Smooth muscle cell (in vitro differentiated cells): Measurements from ENCODE around the gene CNOT6L. TPM values are rescaled to one million over a fixed set of nuclear protein-coding genes. Genes with fewer than 3 reads are reported as not detected.
"Not testable (repeated sequence)": the region's sequence is repeated elsewhere in the genome, so short reads cannot be mapped to it uniquely, and the experiment has no call there.

Experiments used
- DNase-seq: peaks from one replicate; lab custom pipeline; 2025; ENCODE audit not compliant: unreplicated experiment; lab: John Stamatoyannopoulos, UW
- H2AFZ ChIP-seq: fragments of 200-600 bp; sonication (generic); 2 replicates; pipeline ENCODE4 v1.6.0; 2016; ENCODE audit warnings: antibody characterized with exemption, low read depth, mild to moderate bottlenecking
- H3F3A ChIP-seq: fragments of 200-600 bp; sonication (generic); 2 replicates; pipeline ENCODE4 v1.6.0; 2017; ENCODE audit warnings: antibody characterized with exemption, low read depth
- H3K27ac ChIP-seq: fragments of 200-600 bp; sonication (generic); 2 replicates; pipeline ENCODE4 v1.5.1; 2016; ENCODE audit warnings: low read depth, mild to moderate bottlenecking
- H3K27me3 ChIP-seq: fragments of 200-600 bp; sonication (generic); 2 replicates; pipeline ENCODE4 v1.6.1; 2016; ENCODE audit warnings: low read depth, mild to moderate bottlenecking
- H3K36me3 ChIP-seq: fragments of 200-600 bp; sonication (generic); 2 replicates; pipeline ENCODE4 v1.5.1; 2016; ENCODE audit warnings: low read depth
- H3K4me1 ChIP-seq: fragments of 200-600 bp; sonication (generic); 2 replicates; pipeline ENCODE4 v1.5.1; 2016; ENCODE audit warnings: low read depth
- H3K4me2 ChIP-seq: fragments of 200-600 bp; sonication (generic); 2 replicates; pipeline ENCODE4 v1.6.0; 2016; ENCODE audit warnings: mild to moderate bottlenecking
- H3K4me3 ChIP-seq: fragments of 200-600 bp; sonication (generic); 2 replicates; pipeline ENCODE4 v1.5.1; 2016; ENCODE audit warnings: mild to moderate bottlenecking
- H3K79me2 ChIP-seq: fragments of 200-600 bp; sonication (generic); 2 replicates; pipeline ENCODE4 v1.6.0; 2016; ENCODE audit warnings: low read depth, mild to moderate bottlenecking
- H3K9ac ChIP-seq: fragments of 200-600 bp; sonication (generic); 2 replicates; pipeline ENCODE4 v1.6.0; 2016; ENCODE audit warnings: low read depth
- H3K9me3 ChIP-seq: fragments of 200-600 bp; sonication (generic); replicated peaks from 2 replicates; pipeline ENCODE4 v1.5.1; 2016; ENCODE audit warnings: low read depth
- H4K20me1 ChIP-seq: fragments of 200-600 bp; sonication (generic); 2 replicates; pipeline ENCODE4 v1.6.0; 2016; ENCODE audit warnings: low read depth
- WGBS: methylation state at CpG from one replicate; pipeline ENCODE4 v1.1.7; 2016; ENCODE audit warnings: low lambda C conversion rate; 5-methylcytosine and 5-hydroxymethylcytosine counted together
- polyA plus RNA-seq: library from polyadenylated mRNA; unstranded; fragments of >200 nt; fragmentation: Nextera tagmentation; extraction: Ambion mirVana; gene quantifications from 2 replicates; pipeline ENCODE4 v1.2.1, GENCODE V29; 2016
- total RNA-seq: library from RNA; depleted of rRNA; stranded (reverse); fragments of >200 nt; gene quantifications from 2 replicates; pipeline ENCODE4 v1.2.3, GENCODE V29; 2014
- TF ChIP-seq, protein P1 (sequence below): fragments of 200-600 bp; sonication (generic); IDR thresholded peaks from 2 replicates; pipeline ENCODE4 v1.5.1; 2017; ENCODE audit warnings: borderline replicate concordance, mild to moderate bottlenecking, antibody characterized with exemption; ENCODE audit not compliant: insufficient read depth, poor library complexity, severe bottlenecking

Gene CNOT6L
- total and polyA plus RNA-seq, 2 experiments from 2014 or later, result 4.8 to 22.2 TPM

DNA sequence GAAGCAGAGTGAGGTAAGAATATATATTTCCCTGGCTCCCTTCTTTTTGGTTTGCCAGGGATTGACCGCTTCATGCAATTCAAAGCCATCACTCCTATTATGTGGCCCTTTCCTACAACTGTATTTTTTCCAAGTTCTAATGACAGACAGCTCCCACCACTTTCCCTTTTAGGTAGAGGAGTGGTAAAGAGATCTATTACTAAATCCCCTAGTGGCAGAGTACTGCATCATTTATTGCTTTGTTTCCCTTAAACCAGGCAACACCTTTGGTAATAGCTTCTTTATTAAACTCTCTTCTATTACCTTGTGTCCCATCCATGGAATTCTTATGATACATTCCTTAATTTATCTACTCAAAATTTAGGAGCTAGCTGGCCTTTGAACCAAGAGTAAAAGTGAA is 90.7 kb downstream of the CNOT6L start:
- TF ChIP-seq, protein P1, sequence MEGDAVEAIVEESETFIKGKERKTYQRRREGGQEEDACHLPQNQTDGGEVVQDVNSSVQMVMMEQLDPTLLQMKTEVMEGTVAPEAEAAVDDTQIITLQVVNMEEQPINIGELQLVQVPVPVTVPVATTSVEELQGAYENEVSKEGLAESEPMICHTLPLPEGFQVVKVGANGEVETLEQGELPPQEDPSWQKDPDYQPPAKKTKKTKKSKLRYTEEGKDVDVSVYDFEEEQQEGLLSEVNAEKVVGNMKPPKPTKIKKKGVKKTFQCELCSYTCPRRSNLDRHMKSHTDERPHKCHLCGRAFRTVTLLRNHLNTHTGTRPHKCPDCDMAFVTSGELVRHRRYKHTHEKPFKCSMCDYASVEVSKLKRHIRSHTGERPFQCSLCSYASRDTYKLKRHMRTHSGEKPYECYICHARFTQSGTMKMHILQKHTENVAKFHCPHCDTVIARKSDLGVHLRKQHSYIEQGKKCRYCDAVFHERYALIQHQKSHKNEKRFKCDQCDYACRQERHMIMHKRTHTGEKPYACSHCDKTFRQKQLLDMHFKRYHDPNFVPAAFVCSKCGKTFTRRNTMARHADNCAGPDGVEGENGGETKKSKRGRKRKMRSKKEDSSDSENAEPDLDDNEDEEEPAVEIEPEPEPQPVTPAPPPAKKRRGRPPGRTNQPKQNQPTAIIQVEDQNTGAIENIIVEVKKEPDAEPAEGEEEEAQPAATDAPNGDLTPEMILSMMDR, result no peak
- no peak overlapping the region for H3K9ac ChIP-seq
- H3K4me3 ChIP-seq, result no peak overlapping the region
- no peaks in the 10 kb centered on the region for H3K9me3 ChIP-seq
- no peak for DNase-seq
- no peak overlapping the region for H3K4me2 ChIP-seq
- peaks cover 3% of the 10 kb centered on the region for H4K20me1 ChIP-seq
- no peaks in the 10 kb centered on the region for H3K27me3 ChIP-seq
- H3K27ac ChIP-seq, result no peak overlapping the region
- no peak overlapping the region for H2AFZ ChIP-seq
- H3K36me3 ChIP-seq, result peaks cover 17% of the 10 kb centered on the region
- 92% methylated on average over 1 of the region's 1 CpG for WGBS
- no peaks in the 10 kb centered on the region for H3K79me2 ChIP-seq
- no peaks in the 10 kb centered on the region for H3K4me1 ChIP-seq
- no peaks in the 10 kb centered on the region for H3F3A ChIP-seq

DNA sequence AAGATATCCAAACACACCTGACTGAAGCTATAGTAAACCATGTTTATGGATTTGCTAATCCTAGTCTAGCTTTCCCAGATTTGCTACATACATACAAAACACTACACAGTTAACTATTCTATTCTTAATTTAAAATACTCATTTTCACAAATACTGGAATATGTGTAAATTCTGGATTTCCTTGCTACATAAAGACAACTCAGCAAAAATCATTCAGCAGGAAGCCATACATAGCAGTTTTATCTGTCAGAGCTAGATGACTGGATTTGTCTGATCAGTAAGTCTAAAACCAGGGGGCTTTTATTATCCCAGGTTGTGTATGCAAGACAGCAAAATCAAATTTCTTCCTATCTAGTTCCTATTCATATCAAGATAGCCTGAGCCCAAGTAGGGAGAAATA is 98.1 kb downstream of the CNOT6L start:
- TF ChIP-seq, protein P1, result no peak
- Histone ChIP-seq H3K4me2 (no peak overlapping the region), H4K20me1 (no peaks in the 10 kb centered on the region), H2AFZ (no peak overlapping the region), H3K9me3 (no peaks in the 10 kb centered on the region), H3K36me3 (no peaks in the 10 kb centered on the region), H3K79me2 (no peaks in the 10 kb centered on the region), H3K4me1 (no peaks in the 10 kb centered on the region), H3K9ac (no peak overlapping the region), H3F3A (no peaks in the 10 kb centered on the region), H3K27ac (no peak overlapping the region), H3K27me3 (no peaks in the 10 kb centered on the region), H3K4me3 (no peak overlapping the region)
- DNase-seq, result no peak

DNA sequence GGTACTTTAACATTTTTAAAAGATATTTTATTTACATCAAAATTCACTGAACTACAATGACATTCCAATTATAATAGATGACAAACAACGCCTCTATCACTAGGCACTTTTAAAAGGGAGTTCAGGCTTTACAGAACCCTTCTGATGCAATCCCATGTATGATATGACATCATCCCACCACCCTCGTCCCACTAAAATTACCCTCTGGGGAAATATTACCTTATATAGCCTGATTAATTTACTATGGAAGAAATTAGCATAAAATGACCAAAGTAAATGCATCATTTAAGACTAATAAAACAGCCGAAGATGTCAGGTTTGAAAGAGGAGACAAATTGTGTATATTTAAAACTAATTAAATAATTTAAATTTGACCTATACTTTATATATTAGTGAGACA is 100.7 kb downstream of the CNOT6L start:
- not testable (repeated sequence) for H4K20me1 ChIP-seq, H3K4me1 ChIP-seq, H3K9me3 ChIP-seq, H3F3A ChIP-seq, H2AFZ ChIP-seq, H3K9ac ChIP-seq, H3K27ac ChIP-seq, H3K27me3 ChIP-seq, H3K4me3 ChIP-seq, DNase-seq, H3K36me3 ChIP-seq, H3K79me2 ChIP-seq, H3K4me2 ChIP-seq
- WGBS, result 68% methylated on average over 3 of the region's 3 CpGs

DNA sequence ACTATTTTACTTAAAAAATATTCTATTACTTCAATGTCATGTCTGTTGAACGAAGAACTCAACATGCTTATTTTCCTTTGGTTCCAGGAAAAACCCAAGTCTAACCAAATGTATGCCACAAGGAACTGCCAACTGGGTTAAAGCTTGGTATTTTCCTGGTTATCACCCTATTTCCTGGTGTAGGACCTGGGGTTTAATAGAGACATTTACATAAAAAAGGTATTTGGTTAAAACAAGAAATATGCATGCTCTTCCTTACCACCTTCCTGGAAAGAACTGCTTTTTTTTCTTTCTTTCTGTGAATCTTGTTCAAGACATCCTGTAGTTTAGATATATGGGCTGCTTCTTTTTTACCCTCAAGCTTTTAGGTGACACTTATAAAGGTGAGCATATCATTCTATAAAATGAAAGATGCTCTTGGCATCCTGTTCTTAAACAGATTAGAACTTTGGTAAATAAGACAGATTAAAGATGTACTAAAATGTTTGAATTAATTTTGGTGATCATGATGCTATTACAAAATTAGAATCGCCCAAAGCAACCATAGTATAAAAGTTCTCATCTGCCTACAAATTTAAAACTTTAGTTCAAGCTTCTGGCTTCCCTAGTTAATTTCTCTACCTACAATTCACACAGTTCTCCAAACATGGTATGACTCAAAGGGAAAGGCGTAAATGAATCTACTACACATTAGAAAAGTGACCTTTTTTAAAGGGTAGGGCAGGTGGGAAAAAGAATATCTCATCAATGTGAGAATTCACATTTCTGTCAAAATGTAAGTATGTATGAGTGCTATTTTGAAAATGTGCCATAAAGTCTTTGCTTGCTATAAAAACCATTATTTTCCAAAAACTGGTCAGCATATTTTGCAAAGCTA is 103.5 kb downstream of the CNOT6L start:
- H3K9ac ChIP-seq, result no peak overlapping the region
- no peak overlapping the region for H2AFZ ChIP-seq
- no peaks in the 10 kb centered on the region for H3K9me3 ChIP-seq
- no peaks in the 10 kb centered on the region for H3K4me1 ChIP-seq
- H3K4me2 ChIP-seq, result no peak overlapping the region
- no peaks in the 10 kb centered on the region for H3F3A ChIP-seq
- no peaks in the 10 kb centered on the region for H3K36me3 ChIP-seq
- WGBS, result 98% methylated on average over 3 of the region's 3 CpGs
- no peaks in the 10 kb centered on the region for H3K79me2 ChIP-seq
- DNase-seq, result no peak
- no peak overlapping the region for H3K4me3 ChIP-seq
- TF ChIP-seq, protein P1, result no peak
- no peaks in the 10 kb centered on the region for H4K20me1 ChIP-seq
- H3K27me3 ChIP-seq, result no peaks in the 10 kb centered on the region
- no peak overlapping the region for H3K27ac ChIP-seq
